PFSK-1 (cell line): ENCODE measurements around the gene RPGRIP1L.

Experiments
- FOXP2 ChIP-seq: optimal IDR thresholded peaks from 2 replicates; pipeline ENCODE3; 2011; ENCODE audit warnings: borderline replicate concordance, control low read depth, inconsistent platforms; ENCODE audit not compliant: insufficient read depth; ENCODE audit errors: extremely low read length, extremely low read depth
- POLR2AphosphoS5 ChIP-seq: IDR thresholded peaks from 2 replicates; pipeline ENCODE4 v1.6.1; 2012; ENCODE audit warnings: low read depth, mild to moderate bottlenecking, control low read depth, low read length, moderate library complexity
- SIN3A ChIP-seq: IDR thresholded peaks from 2 replicates; pipeline ENCODE4 v1.6.1; 2012; ENCODE audit warnings: mild to moderate bottlenecking, low read length, moderate library complexity, borderline replicate concordance; ENCODE audit not compliant: insufficient read depth
- TAF1 ChIP-seq: IDR thresholded peaks from 2 replicates; pipeline ENCODE4 v1.6.1; 2012; ENCODE audit warnings: low read length, control low read depth, borderline replicate concordance; ENCODE audit not compliant: insufficient read depth
- TF ChIP-seq, protein P1 (sequence below), 2 experiments: IDR thresholded peaks; 2 replicates each; pipeline versions ENCODE4 v1.6.1 to v1.8.0; 2011 to 2012; ENCODE audit warnings: low read depth in 2 of 2, low read length in 2 of 2, control low read depth in 1 of 2, inconsistent platforms in 1 of 2, mild to moderate bottlenecking in 1 of 2, moderate library complexity in 1 of 2; ENCODE audit not compliant: insufficient read depth in 1 of 2

Gene RPGRIP1L

DNA sequence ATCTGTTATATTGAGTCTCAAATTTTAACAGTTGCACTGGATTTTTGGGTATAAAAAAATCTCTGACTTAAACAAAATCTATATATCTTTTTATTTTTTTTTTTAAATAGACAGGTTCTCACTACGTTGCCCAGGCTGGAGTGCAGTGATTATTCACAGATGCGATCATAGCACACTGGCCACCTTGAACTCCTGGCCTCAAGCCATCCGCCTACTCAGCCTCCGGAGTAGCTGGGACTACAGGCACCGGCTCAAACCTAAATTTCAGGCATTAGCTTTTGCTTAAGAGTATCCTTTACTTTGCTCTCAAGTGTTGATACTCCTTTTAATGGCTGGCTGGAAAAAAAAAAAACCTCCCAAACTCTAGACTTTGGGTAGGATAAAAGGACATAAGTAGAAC lies 61.6 kb downstream of the RPGRIP1L start:
- TF ChIP-seq FOXP2 (no peak), POLR2AphosphoS5 (no peak), TAF1 (no peak), SIN3A (no peak)
- TF ChIP-seq, protein P1, sequence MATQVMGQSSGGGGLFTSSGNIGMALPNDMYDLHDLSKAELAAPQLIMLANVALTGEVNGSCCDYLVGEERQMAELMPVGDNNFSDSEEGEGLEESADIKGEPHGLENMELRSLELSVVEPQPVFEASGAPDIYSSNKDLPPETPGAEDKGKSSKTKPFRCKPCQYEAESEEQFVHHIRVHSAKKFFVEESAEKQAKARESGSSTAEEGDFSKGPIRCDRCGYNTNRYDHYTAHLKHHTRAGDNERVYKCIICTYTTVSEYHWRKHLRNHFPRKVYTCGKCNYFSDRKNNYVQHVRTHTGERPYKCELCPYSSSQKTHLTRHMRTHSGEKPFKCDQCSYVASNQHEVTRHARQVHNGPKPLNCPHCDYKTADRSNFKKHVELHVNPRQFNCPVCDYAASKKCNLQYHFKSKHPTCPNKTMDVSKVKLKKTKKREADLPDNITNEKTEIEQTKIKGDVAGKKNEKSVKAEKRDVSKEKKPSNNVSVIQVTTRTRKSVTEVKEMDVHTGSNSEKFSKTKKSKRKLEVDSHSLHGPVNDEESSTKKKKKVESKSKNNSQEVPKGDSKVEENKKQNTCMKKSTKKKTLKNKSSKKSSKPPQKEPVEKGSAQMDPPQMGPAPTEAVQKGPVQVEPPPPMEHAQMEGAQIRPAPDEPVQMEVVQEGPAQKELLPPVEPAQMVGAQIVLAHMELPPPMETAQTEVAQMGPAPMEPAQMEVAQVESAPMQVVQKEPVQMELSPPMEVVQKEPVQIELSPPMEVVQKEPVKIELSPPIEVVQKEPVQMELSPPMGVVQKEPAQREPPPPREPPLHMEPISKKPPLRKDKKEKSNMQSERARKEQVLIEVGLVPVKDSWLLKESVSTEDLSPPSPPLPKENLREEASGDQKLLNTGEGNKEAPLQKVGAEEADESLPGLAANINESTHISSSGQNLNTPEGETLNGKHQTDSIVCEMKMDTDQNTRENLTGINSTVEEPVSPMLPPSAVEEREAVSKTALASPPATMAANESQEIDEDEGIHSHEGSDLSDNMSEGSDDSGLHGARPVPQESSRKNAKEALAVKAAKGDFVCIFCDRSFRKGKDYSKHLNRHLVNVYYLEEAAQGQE (IDR thresholded peaks at IDR 0.05; ENCODE audit: insufficient read depth in 1 of 2, low read depth in 2 of 2, low read length in 2 of 2), result no peak

DNA sequence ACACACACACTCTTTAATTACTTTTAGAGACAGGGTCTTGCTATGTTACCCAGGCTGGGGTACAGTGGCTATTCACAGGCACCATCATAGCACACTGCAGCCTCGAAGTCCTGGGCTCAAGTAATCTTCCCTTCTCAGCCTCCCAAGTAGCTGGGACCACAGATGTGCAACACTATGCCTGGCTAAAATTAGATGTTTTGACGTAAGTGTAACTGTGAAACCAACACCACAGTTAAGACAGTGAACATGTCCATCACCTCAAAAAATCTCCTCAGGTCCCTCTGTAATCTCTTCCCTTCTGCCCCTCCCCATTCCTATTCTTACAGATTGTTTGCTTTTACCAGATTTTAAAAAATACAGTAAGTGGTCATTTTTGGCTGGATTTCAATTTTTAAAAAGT lies 66.7 kb downstream of the RPGRIP1L start:
- no peak for TF ChIP-seq TAF1
- TF ChIP-seq, protein P1 (IDR thresholded peaks at IDR 0.05; ENCODE audit: insufficient read depth in 1 of 2, low read depth in 2 of 2, low read length in 2 of 2), result no peak
- no peak for TF ChIP-seq FOXP2
- no peak for TF ChIP-seq SIN3A
- TF ChIP-seq POLR2AphosphoS5, result no peak

GRCh38 chr16:53632526-53632925 lies 71.1 kb downstream of the RPGRIP1L start:
- no peak for TF ChIP-seq TAF1
- TF ChIP-seq, protein P1 (IDR thresholded peaks at IDR 0.05; ENCODE audit: insufficient read depth in 1 of 2, low read depth in 2 of 2, low read length in 2 of 2), result no peak
- TF ChIP-seq SIN3A, result no peak
- no peak for TF ChIP-seq POLR2AphosphoS5

DNA sequence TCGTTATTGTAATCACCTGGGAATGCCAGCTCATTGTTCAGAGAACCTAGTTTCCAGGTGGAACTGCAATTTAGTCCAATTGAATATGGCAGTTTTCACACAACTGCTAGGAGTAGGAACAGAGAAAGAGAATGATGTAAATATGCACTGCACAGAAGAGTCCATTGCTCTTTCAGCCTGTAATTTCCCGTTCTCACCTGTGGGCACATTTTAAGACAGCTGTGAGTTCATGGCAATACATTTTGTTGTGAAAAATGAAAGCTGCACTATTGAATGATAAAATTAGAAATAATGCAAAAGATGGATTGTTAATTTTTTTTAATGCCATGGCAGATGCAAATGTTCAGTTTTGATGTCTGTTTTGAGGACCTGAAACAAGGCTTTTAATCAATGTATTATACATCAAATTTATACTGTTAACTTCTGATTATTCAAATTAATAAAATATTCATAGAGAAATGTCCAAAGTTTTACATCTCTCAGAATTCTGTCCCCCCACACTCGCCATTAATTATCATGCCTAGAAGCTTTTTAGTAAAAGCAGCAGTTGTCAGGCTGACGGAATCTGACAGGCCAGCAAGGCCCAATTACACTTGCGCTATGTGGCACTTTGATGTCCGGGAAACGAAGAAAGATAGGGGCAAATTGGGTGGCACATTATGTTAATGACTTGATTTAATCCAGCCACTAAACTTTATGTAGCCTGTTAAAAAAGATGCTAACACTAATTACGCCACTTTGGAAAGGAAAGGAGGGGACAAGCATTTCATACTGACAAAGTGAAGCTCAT lies 72.2 kb downstream of the RPGRIP1L start:
- TF ChIP-seq FOXP2 (no peak), SIN3A (no peak), POLR2AphosphoS5 (no peak)

DNA sequence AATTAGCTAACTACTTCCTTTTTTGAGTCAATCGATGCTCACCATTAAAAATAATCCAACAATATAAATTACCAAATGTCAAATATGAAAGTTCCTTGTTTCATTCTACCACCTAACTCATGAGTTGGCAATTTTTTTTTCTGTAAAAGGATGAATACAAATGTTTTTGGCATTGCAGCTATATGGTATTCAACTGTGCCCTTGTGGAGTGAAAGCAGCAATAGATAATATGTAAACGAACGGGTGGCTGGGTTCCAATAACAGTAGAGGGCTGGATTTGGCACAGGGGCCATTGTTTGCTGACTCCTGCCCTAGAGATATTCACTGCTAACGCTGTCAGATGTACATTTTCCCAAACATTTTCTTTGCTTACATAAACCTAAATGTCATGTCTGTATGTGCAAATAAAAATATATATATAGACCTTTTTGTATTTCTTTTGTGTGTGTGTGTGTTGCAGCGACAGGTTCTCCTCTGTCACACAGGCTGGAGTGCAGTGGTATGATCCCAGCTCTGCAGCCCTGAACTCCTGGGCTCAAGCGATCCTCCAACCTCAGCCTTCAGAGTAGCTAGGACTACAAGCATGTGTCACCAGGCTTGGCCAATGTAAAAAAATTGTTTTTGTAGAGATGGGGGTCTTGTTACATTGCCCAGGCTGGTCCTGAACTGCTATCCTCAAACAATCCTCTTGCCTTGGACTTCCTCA lies 73.9 kb downstream of the RPGRIP1L start:
- TF ChIP-seq POLR2AphosphoS5 (no peak), FOXP2 (no peak), TAF1 (no peak), SIN3A (no peak)
- TF ChIP-seq, protein P1 (IDR thresholded peaks at IDR 0.05; ENCODE audit: insufficient read depth in 1 of 2, low read depth in 2 of 2, low read length in 2 of 2), result no peak
